Skeletal muscle satellite cell (primary cell): ENCODE data around the gene P2RX2.

Source experiments
- H3K27me3 ChIP-seq: 2 replicates; pipeline ENCODE4 v1.7.0; 2013; ENCODE audit warnings: low read length; ENCODE audit not compliant: control insufficient read depth, insufficient read depth
- H3K36me3 ChIP-seq: 2 replicates; pipeline ENCODE4 v1.7.0; 2013; ENCODE audit warnings: mild to moderate bottlenecking, control low read depth, low read length; ENCODE audit not compliant: insufficient read depth
- H3K4me1 ChIP-seq: 2 replicates; pipeline ENCODE4 v1.7.0; 2013; ENCODE audit warnings: low read length; ENCODE audit not compliant: control insufficient read depth, insufficient read depth
- H3K4me2 ChIP-seq: 2 replicates; pipeline ENCODE4 v1.7.0; 2013; ENCODE audit warnings: mild to moderate bottlenecking, low read length
- H3K4me3 ChIP-seq: 2 replicates; pipeline ENCODE4 v1.7.0; 2013; ENCODE audit warnings: low read length
- H3K9ac ChIP-seq: 2 replicates; pipeline ENCODE4 v1.7.0; 2013; ENCODE audit warnings: mild to moderate bottlenecking, low read depth, low read length, moderate library complexity
- H3K9me3 ChIP-seq: replicated peaks from 2 replicates; pipeline ENCODE4 v1.7.0; 2013; ENCODE audit warnings: mild to moderate bottlenecking, control low read depth, low read length

The P2RX2 gene

DNA sequence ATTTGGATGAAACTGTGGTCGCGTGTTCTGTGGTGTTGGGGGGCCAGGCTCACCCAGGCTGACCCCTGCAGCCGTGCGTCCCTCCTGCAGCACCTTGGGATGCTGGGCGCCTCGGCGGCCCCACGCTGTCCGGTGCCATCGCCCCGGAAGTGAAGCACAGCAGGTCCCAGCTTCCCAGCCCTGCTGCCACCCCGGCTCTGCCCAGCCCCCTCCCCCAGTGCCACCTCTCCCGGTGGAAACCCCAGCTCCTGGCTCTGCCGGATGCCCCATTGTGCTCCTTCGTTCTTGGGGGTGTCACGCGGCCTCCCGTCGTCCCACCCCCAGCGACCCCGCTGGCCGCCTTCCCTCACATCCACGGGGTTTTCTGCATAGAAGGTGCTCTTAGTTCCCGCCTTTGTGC lies 33.4 kb upstream of the P2RX2 start:
- Histone ChIP-seq H3K4me2 (no peak overlapping the region), H3K9ac (no peak overlapping the region), H3K27me3 (peaks cover 12% of the 10 kb centered on the region)

DNA sequence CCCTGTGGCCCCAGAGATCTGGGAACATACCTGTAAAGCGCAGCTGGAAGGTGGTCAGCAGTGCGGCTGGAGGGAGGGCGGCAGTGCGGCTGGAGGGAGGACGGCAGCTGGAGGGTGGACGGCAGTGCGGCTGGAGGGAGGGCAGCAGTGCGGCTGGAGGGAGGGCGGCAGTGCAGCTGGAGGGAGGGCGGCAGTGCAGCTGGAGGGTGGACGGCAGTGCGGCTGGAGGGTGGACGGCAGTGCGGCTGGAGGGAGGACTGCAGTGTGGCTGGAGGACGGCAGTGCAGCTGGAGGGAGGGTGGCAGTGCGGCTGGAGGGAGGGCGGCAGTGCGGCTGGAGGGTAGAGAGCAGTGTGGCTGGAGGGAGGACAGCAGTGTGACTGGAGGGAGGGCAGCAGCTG lies 31.6 kb upstream of the P2RX2 start:
- Histone ChIP-seq H3K9me3 (no peaks in the 10 kb centered on the region), H3K9ac (no peak overlapping the region), H3K4me3 (no peak overlapping the region), H3K27me3 (peaks cover 12% of the 10 kb centered on the region), H3K4me1 (no peaks in the 10 kb centered on the region), H3K36me3 (no peaks in the 10 kb centered on the region), H3K4me2 (no peak overlapping the region)

More for the DNA sequence above, 33.4 kb upstream of the P2RX2 start:
- Histone ChIP-seq H3K36me3 (no peaks in the 10 kb centered on the region), H3K4me3 (no peak overlapping the region), H3K4me1 (no peaks in the 10 kb centered on the region), H3K9me3 (no peaks in the 10 kb centered on the region)

DNA sequence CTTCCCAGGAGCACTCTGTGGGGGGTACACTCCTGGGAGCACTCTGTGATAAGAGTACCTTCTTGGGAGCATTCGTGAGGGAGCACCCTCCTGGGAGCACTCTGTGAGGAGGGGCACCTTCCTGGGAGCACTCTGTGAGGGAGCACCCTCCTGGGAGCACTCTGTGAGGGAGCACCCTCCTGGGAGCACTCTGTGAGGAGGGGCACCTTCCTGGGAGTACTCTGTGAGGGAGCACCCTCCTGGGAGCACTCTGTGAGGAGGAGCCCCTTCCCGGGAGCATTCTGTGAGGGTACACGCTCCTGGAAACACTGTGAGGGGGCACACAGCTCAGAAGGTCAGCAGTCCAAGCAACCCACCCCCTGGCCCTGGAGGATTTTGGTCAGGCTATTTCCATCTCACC lies 30.8 kb upstream of the P2RX2 start:
- Histone ChIP-seq H3K9me3 (no peaks in the 10 kb centered on the region), H3K36me3 (no peaks in the 10 kb centered on the region), H3K4me3 (no peak overlapping the region), H3K4me2 (no peak overlapping the region), H3K4me1 (no peaks in the 10 kb centered on the region), H3K9ac (no peak overlapping the region), H3K27me3 (peaks cover 14% of the 10 kb centered on the region)

- Histone ChIP-seq H3K4me3 (no peak overlapping the region), H3K36me3 (no peaks in the 10 kb centered on the region), H3K9me3 (no peaks in the 10 kb centered on the region), H3K4me2 (no peak overlapping the region), H3K4me1 (no peaks in the 10 kb centered on the region), H3K9ac (no peak overlapping the region), H3K27me3 (peaks cover 17% of the 10 kb centered on the region)
Observed at GRCh38 chr12:132588319-132588718, 30.3 kb upstream of the P2RX2 start.

GRCh38 chr12:132588821-132589669 lies 29.5 kb upstream of the P2RX2 start:
- Histone ChIP-seq H3K9ac (no peak overlapping the region), H3K36me3 (no peaks in the 10 kb centered on the region), H3K4me2 (no peak overlapping the region), H3K4me1 (no peaks in the 10 kb centered on the region), H3K4me3 (no peak overlapping the region), H3K27me3 (peaks cover 17% of the 10 kb centered on the region), H3K9me3 (no peaks in the 10 kb centered on the region)

GRCh38 chr12:132591107-132591935 lies 27.3 kb upstream of the P2RX2 start:
- peaks cover 6% of the 10 kb centered on the region for H3K4me1 ChIP-seq
- H3K27me3 ChIP-seq, result peaks cover 22% of the 10 kb centered on the region
- H3K9me3 ChIP-seq, result no peaks in the 10 kb centered on the region
- H3K4me3 ChIP-seq, result no peak overlapping the region
- H3K36me3 ChIP-seq, result no peaks in the 10 kb centered on the region
- H3K4me2 ChIP-seq, result no peak overlapping the region
- H3K9ac ChIP-seq, result no peak overlapping the region

GRCh38 chr12:132592282-132592970 lies 26.1 kb upstream of the P2RX2 start:
- H3K4me1 ChIP-seq, result peaks cover 6% of the 10 kb centered on the region
- H3K27me3 ChIP-seq, result peaks cover 24% of the 10 kb centered on the region
- no peaks in the 10 kb centered on the region for H3K9me3 ChIP-seq
- H3K9ac ChIP-seq, result no peak overlapping the region
- H3K4me3 ChIP-seq, result no peak overlapping the region
- no peak overlapping the region for H3K4me2 ChIP-seq
- no peaks in the 10 kb centered on the region for H3K36me3 ChIP-seq

DNA sequence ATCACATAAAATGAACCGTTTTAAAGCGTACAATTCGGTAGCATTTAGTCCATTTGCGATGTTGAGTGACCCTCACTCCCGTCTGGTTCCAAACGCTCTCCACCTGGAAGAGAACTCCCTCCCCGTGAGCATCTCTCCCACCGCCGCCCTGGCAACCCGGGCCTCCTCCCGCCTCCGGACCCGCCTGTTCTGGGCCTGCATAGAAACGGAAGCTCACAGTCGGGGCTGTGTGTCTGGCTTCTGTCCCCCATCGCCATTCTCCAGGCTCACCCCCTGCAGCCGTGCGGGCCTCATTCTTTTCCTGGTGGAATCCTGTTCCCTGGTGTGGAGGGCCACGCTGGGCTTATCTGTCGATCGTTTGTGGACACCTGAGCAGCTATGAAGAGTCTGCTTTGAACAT lies 25.5 kb upstream of the P2RX2 start:
- Histone ChIP-seq H3K4me2 (no peak overlapping the region), H3K4me1 (peaks cover 6% of the 10 kb centered on the region), H3K9ac (no peak overlapping the region), H3K4me3 (no peak overlapping the region), H3K36me3 (no peaks in the 10 kb centered on the region), H3K9me3 (no peaks in the 10 kb centered on the region), H3K27me3 (peaks cover 24% of the 10 kb centered on the region)

GRCh38 chr12:132593521-132593920 lies 25.1 kb upstream of the P2RX2 start:
- peaks cover 20% of the 10 kb centered on the region for H3K27me3 ChIP-seq
- H3K4me1 ChIP-seq, result peaks cover 6% of the 10 kb centered on the region
- H3K36me3 ChIP-seq, result no peaks in the 10 kb centered on the region
- H3K4me3 ChIP-seq, result no peak overlapping the region
- H3K4me2 ChIP-seq, result peak overlapping the region; percentile 68
- H3K9ac ChIP-seq, result no peak overlapping the region
- no peaks in the 10 kb centered on the region for H3K9me3 ChIP-seq

DNA sequence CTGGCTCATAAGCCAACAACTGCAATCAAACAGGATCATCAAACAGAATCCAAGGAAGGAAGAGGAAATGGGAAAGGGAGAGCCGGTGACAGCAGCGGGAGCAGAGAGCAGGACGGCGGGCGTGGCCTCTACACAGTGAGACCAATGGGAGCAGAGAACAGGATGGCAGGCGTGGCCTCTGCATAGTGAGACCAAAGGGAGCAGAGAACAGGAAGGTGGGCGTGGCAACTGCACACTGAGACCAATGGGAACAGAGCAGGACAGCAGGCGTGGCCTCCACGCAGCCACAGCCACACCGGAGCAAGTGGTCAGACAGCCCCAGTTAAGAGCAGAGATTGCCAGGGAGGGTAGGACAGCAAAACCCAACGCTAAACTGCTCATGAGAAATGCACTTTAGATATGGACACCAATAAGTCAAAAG lies 24.6 kb upstream of the P2RX2 start:
- Histone ChIP-seq H3K27me3 (peaks cover 16% of the 10 kb centered on the region), H3K9me3 (no peaks in the 10 kb centered on the region), H3K36me3 (no peaks in the 10 kb centered on the region), H3K4me2 (peak overlapping the region; percentile 68), H3K9ac (no peak overlapping the region), H3K4me1 (peaks cover 10% of the 10 kb centered on the region), H3K4me3 (no peak overlapping the region)

DNA sequence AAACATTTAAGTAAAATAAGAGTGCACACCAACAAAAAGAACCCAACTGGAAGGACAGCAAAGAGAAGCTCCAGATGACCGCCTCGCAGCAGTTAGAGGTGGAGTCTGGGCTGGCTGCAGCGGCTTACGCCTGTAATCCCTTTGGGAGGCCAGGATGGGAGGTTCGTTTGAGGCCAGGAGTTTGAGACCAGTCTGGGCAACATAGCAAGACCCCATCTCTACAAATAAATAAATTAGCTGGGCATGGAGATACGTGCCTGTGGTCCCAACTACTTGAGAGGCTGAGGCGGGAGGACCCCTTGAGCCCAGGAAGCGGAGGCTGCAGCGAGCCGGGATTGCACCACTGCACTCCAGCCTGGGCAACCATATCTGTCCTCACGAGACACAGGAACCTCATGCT lies 23.4 kb upstream of the P2RX2 start:
- Histone ChIP-seq H3K4me1 (peaks cover 12% of the 10 kb centered on the region), H3K4me2 (no peak overlapping the region), H3K4me3 (no peak overlapping the region), H3K9me3 (no peaks in the 10 kb centered on the region), H3K27me3 (peaks cover 12% of the 10 kb centered on the region), H3K36me3 (no peaks in the 10 kb centered on the region), H3K9ac (no peak overlapping the region)
